SK-N-SH (cell line): ENCODE data around the gene HNRNPC. TPM values are rescaled to one million over a fixed set of nuclear protein-coding genes. Genes with fewer than 3 reads are reported as not detected.

Source experiments
- CTCF ChIA-PET: fragments of 300-600, 350-600 bp; formaldehyde crosslinking; extraction: SDS; loops from one replicate; lab custom pipeline; 2021; lab: Yijun Ruan, JAX
- POLR2A ChIA-PET: fragments of 350-600 bp; sonication (Branson Sonifier 250); formaldehyde crosslinking; extraction: SDS; loops from one replicate; lab custom pipeline; 2020; ENCODE audit warnings: antibody characterized with exemption, inconsistent platforms; lab: Yijun Ruan, JAX
- DNase-seq: peaks from one replicate; pipeline ENCODE4 v3.0.0; 2012
- H2AFZ ChIP-seq: fragments of 200-600 bp; sonication (generic); 2 replicates; pipeline ENCODE4 v1.8.1; 2016; ENCODE audit warnings: antibody characterized with exemption, mild to moderate bottlenecking, low read depth
- H3F3A ChIP-seq: fragments of 200-600 bp; sonication (generic); replicated peaks from 2 replicates; pipeline ENCODE3; 2016; ENCODE audit warnings: antibody characterized with exemption, mild to moderate bottlenecking; ENCODE audit not compliant: insufficient read depth
- H3K27ac ChIP-seq, 2 experiments: fragments of 200-500 bp in 1 of 2; fragments of 200-600 bp in 1 of 2; sonication (Bioruptor generic) in 1 of 2; sonication (generic), shearing (Covaris generic) in 1 of 2; 2 replicates each; pipeline versions ENCODE4 v1.5.1 to v1.6.1; 2014 to 2016; ENCODE audit warnings: low read depth in 2 of 2, inconsistent platforms in 1 of 2, low read length in 1 of 2, mild to moderate bottlenecking in 1 of 2, mixed read lengths in 1 of 2
- H3K27me3 ChIP-seq: fragments of 200-600 bp; sonication (generic), shearing (Covaris generic); 2 replicates; pipeline ENCODE4 v1.6.1; 2016; ENCODE audit warnings: mixed run types; ENCODE audit not compliant: insufficient read depth
- H3K36me3 ChIP-seq, 2 experiments: fragments of 200-500 bp in 1 of 2; fragments of 200-600 bp in 1 of 2; sonication (Bioruptor generic) in 1 of 2; sonication (generic) in 1 of 2; replicated peaks in 1 of 2; 2 replicates each; pipeline versions ENCODE3 to v1.5.1; 2014 to 2016; ENCODE audit warnings: low read length in 1 of 2, mild to moderate bottlenecking in 1 of 2; ENCODE audit not compliant: insufficient read depth in 2 of 2, control insufficient read depth in 1 of 2
- H3K4me1 ChIP-seq, 2 experiments: fragments of 200-500 bp in 1 of 2; fragments of 200-600 bp in 1 of 2; sonication (Bioruptor generic) in 1 of 2; sonication (generic), shearing (Covaris generic) in 1 of 2; 2 replicates each; pipeline versions ENCODE4 v1.5.1 to v1.6.1; 2014 to 2016; ENCODE audit warnings: low read depth in 1 of 2, low read length in 1 of 2, mixed run types in 1 of 2; ENCODE audit not compliant: insufficient read depth in 2 of 2, control insufficient read depth in 1 of 2
- H3K4me2 ChIP-seq: fragments of 200-600 bp; sonication (generic), shearing (Covaris generic); 2 replicates; pipeline ENCODE4 v1.6.1; 2017; ENCODE audit warnings: mixed run types
- H3K4me3 ChIP-seq, 2 experiments: fragments of 200-500 bp in 1 of 2; fragments of 200-600 bp in 1 of 2; sonication (Bioruptor generic) in 1 of 2; sonication (generic), shearing (Covaris generic) in 1 of 2; 2 replicates each; pipeline versions ENCODE4 v1.5.1 to v1.8.1; 2014 to 2016; ENCODE audit warnings: low read depth in 2 of 2, inconsistent platforms in 1 of 2, low read length in 1 of 2, mild to moderate bottlenecking in 1 of 2, mixed read lengths in 1 of 2, moderate library complexity in 1 of 2
- H3K79me2 ChIP-seq: fragments of 200-600 bp; sonication (generic); 2 replicates; pipeline ENCODE4 v1.8.1; 2017; ENCODE audit warnings: mild to moderate bottlenecking; ENCODE audit not compliant: insufficient read depth
- H3K9ac ChIP-seq: fragments of 200-600 bp; sonication (generic); 2 replicates; pipeline ENCODE4 v1.6.1; 2017; ENCODE audit warnings: mixed run types
- H3K9me2 ChIP-seq: fragments of 200-600 bp; sonication (generic); 2 replicates; pipeline ENCODE4 v1.6.1; 2017; ENCODE audit warnings: mixed run types
- H3K9me3 ChIP-seq: fragments of 200-600 bp; sonication (generic); 2 replicates; pipeline ENCODE4 v1.6.1; 2017; ENCODE audit warnings: mixed run types, mild to moderate bottlenecking, moderate library complexity
- H4K20me1 ChIP-seq: fragments of 200-600 bp; sonication (generic); 2 replicates; pipeline ENCODE4 v1.6.1; 2017; ENCODE audit warnings: mild to moderate bottlenecking, mixed run types; ENCODE audit not compliant: insufficient read depth
- CTCF ChIP-seq: fragments of 200-600 bp; sonication (generic); IDR thresholded peaks from 2 replicates; pipeline ENCODE4 v1.6.1; 2017; ENCODE audit warnings: antibody characterized with exemption, mild to moderate bottlenecking, moderate library complexity
- ELF1 ChIP-seq: IDR thresholded peaks from 2 replicates; pipeline ENCODE4 v1.4.0; 2012
- FOXJ3 ChIP-seq: sonication (generic); formaldehyde crosslinking; IDR thresholded peaks from 2 replicates; pipeline ENCODE4 v1.5.1; 2020; ENCODE audit warnings: mild to moderate bottlenecking, missing genetic modification reagents
- FOXM1 ChIP-seq: IDR thresholded peaks from 2 replicates; pipeline ENCODE4 v1.4.0; 2012; ENCODE audit warnings: low read depth, mild to moderate bottlenecking
- MAX ChIP-seq: IDR thresholded peaks from 2 replicates; pipeline ENCODE4 v1.4.0; 2012; ENCODE audit warnings: low read depth
- MXI1 ChIP-seq: IDR thresholded peaks from 2 replicates; pipeline ENCODE4 v1.6.1; 2012; ENCODE audit warnings: mild to moderate bottlenecking, low read depth, low read length, improper control_type of control experiment
- NFIC ChIP-seq: IDR thresholded peaks from 2 replicates; pipeline ENCODE4 v1.4.0; 2012; ENCODE audit warnings: borderline replicate concordance
- TCF12 ChIP-seq: IDR thresholded peaks from 2 replicates; pipeline ENCODE4 v1.4.0; 2012
- TEAD4 ChIP-seq: IDR thresholded peaks from 2 replicates; pipeline ENCODE4 v1.4.0; 2012; ENCODE audit warnings: mild to moderate bottlenecking, borderline replicate concordance; ENCODE audit not compliant: insufficient read depth
- USF1 ChIP-seq: IDR thresholded peaks from 2 replicates; pipeline ENCODE4 v1.4.0; 2012; ENCODE audit warnings: low read depth, borderline replicate concordance
- USF2 ChIP-seq: fragments of 150-350 bp; IDR thresholded peaks from 2 replicates; pipeline ENCODE4 v1.6.1; 2017; ENCODE audit warnings: antibody characterized with exemption, low read length, low read depth, borderline replicate concordance
- ZBTB33 ChIP-seq: IDR thresholded peaks from 2 replicates; pipeline ENCODE4 v1.4.0; 2012; ENCODE audit warnings: low read depth, borderline replicate concordance
- WGBS: methylation state at CpG from one replicate; pipeline ENCODE4 v1.1.6; 2017; ENCODE audit warnings: low lambda C conversion rate; 5-methylcytosine and 5-hydroxymethylcytosine counted together
- polyA plus RNA-seq, 3 experiments: library from polyadenylated mRNA; depleted of rRNA; stranded (reverse); fragments of >200 nt; gene quantifications; 2 replicates each; pipeline ENCODE4 v1.2.3, GENCODE V29; 2012

HNRNPC gene
- polyA plus RNA-seq, 1 of the 3 experiments (the other 2 are of a cell fraction) = 341 TPM

- TF ChIP-seq CTCF = no peak
- no peak for TF ChIP-seq FOXJ3 (CRISPR knock-in tag)
Observed at GRCh38 chr14:21248739-21249411, 20.4 kb downstream of the HNRNPC start (continued).

GRCh38 chr14:21248338-21248737, 20.9 kb downstream of the HNRNPC start:
- H4K20me1 ChIP-seq = peaks cover 100% of the 10 kb centered on the region
- 95% methylated on average over 1 of the region's 1 CpG for WGBS
- H3K4me1 ChIP-seq = peaks cover 0 to 10% of the 10 kb centered on the region in 2 experiments; a peak in 3 of 4 replicates
- peaks cover 100% of the 10 kb centered on the region for H3K79me2 ChIP-seq
- TF ChIP-seq FOXJ3 (CRISPR knock-in tag) (no peak), NFIC (no peak), MAX (no peak), ELF1 (no peak), USF2 (no peak), MXI1 (no peak), USF1 (no peak)
- H3K36me3 ChIP-seq = peaks cover 54 to 86% of the 10 kb centered on the region in 2 experiments
- POLR2A ChIA-PET = interaction anchor here (0.5 kb wide), 1 partner anchor 16 kb away, joined by 3 read pairs; no protein-coding TSS in a partner anchor
- no peak overlapping the region for H3K27ac ChIP-seq
- CTCF ChIA-PET = no interaction called here
- no peaks in the 10 kb centered on the region for H3K27me3 ChIP-seq
- DNase-seq = no peak
- H3K9ac ChIP-seq = no peak overlapping the region
- H3K4me2 ChIP-seq = no peak overlapping the region
- no peak overlapping the region for H3K4me3 ChIP-seq
- peaks cover 38% of the 10 kb centered on the region for H3F3A ChIP-seq
- no peak overlapping the region for H2AFZ ChIP-seq
- H3K9me3 ChIP-seq = no peaks in the 10 kb centered on the region
- no peaks in the 10 kb centered on the region for H3K9me2 ChIP-seq

- H3K9me3 ChIP-seq = no peaks in the 10 kb centered on the region
- H3K4me3 ChIP-seq = no peak overlapping the region
- no peak for DNase-seq
- TF ChIP-seq TEAD4 = no peak
- no peak for TF ChIP-seq TCF12
- TF ChIP-seq FOXM1 = no peak
- no peak for TF ChIP-seq ZBTB33
- no peak for TF ChIP-seq USF1
- no peak for TF ChIP-seq FOXJ3 (CRISPR knock-in tag)
- peaks cover 46 to 76% of the 10 kb centered on the region in 2 experiments for H3K36me3 ChIP-seq
- no peaks in the 10 kb centered on the region for H3K27me3 ChIP-seq
- H4K20me1 ChIP-seq = peaks cover 100% of the 10 kb centered on the region
- H3K27ac ChIP-seq = no peak overlapping the region
- H3K4me2 ChIP-seq = no peak overlapping the region
- peaks cover 51% of the 10 kb centered on the region for H3F3A ChIP-seq
- WGBS = 94% methylated on average over 7 of the region's 7 CpGs
- H2AFZ ChIP-seq = no peak overlapping the region
- peaks cover 0 to 14% of the 10 kb centered on the region in 2 experiments; a peak in 3 of 4 replicates for H3K4me1 ChIP-seq
- no peak overlapping the region for H3K9ac ChIP-seq
- H3K79me2 ChIP-seq = peaks cover 100% of the 10 kb centered on the region
- ChIA-PET POLR2A (no interaction called here), CTCF (interaction anchor here (1.4 to 1.6 kb wide), 2 partner anchors 9 to 13 kb away, joined by 3 to 6 read pairs; no protein-coding TSS in a partner anchor)
- H3K9me2 ChIP-seq = no peaks in the 10 kb centered on the region
Observed at GRCh38 chr14:21245813-21246212, 23.4 kb downstream of the HNRNPC start.
